NCI-H1092 treated with DMSO at 0.1 percent for 48 hours (cell line): ENCODE data around the gene GALNT2.

Experiments used
- DNase-seq: peaks from one replicate; lab custom pipeline; 2025; lab: John Stamatoyannopoulos, UW

The GALNT2 gene

DNA sequence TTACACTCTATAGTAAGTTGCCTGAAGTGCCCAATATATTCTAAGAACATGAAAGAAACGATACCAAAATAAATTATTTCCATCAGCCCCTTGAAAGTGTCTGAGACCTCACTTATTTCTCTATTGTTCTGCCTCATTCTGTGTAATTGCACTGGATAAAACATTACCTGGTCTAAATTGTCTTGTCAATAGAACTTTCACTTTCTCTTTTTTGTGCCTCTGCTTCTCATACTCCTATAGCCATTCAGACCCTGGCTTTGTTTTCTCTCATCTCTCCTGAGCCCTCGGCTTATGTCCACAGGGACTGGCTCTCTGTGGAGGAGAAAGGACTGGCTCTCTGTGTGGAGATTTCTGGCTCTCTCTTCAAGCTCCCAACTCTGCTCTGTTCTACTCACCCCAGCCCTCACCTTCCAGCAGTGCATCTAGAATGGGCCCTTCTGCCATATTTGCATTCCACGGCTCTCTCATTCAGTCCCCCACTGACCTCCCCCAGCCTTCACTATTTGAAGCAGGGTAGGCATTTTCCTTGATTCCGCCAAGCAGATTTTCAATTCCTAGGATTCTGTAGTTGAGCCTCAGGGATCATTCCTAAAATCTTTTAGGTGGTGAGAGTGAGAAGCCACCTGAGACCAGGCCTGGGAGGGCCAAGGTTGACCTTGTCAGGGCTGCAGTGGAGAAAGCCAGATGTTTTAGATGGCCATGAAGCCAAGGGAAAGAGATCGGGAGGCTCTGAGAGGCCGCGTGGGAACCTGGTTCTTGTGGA, 15.9 kb upstream of the GALNT2 start:
- DNase-seq: no peak

DNA sequence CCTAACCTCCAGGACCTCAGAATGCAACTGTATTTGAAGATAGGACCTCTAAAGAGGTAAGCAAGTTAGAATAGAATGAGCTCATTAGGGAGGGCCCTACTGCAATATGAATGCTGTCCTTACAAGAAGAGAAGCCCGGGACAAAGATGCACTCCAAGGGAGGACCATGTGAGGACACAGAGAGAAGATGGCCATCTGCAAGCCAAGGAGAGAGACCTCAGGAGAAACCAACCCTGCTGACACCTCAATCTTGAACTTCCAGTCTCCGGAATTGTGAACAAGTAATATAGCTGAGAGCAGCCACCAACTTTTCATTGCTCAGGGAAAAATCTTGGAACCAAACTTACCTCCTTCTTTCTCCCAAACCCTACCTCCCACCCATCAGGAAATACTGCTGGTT, 15.0 kb upstream of the GALNT2 start:
- no peak for DNase-seq

DNA sequence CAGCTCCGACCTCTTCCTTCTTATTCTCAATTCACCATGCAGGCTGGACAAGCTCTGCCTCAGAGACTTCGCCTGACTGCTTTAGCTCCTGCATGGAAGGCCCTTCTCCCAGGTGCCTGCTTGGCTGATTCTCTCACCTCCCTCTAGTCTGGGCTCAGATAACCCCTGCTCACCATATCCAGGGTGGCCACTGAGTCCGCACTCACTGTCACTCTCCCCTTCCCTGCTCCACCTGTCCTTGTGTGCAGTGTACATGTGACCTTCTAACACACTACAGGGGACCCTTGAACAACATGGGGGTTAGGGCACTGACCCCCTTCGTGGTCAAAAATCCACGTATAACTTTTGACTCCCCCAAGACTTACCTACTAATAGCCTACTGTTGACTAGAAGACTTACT, 14.4 kb upstream of the GALNT2 start:
- no peak for DNase-seq

GRCh38 chr1:230054092-230054749, 12.8 kb upstream of the GALNT2 start:
- DNase-seq: no peak

GRCh38 chr1:230056098-230056497, 10.9 kb upstream of the GALNT2 start:
- no peak for DNase-seq

GRCh38 chr1:230057100-230057499, 9.9 kb upstream of the GALNT2 start:
- no peak for DNase-seq

GRCh38 chr1:230057681-230058565, 9.1 kb upstream of the GALNT2 start:
- DNase-seq: no peak

DNA sequence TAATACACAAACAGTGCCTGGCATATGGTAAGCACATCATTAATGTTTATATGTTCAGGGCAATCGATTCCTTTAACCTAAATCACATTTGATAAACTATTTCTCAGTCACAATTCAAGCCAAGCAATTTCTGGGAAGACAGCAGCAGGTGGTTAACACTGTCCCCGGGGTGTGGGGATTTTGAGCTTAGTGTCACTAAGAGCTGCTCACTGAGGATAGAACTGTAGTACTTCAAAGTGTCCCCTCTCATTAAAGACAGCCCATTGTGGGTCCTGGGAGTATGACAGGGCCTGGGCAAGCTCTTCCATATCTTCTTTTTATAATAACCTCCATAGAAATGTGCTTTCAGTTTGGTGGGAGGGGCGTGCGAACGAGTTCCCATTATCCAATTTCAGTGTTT, 8.4 kb upstream of the GALNT2 start:
- no peak for DNase-seq

- no peak for DNase-seq
These were observed 5.2 kb upstream of the GALNT2 start for GRCh38 chr1:230061801-230062200.

- DNase-seq: no peak
These were observed 4.5 kb upstream of the GALNT2 start for GRCh38 chr1:230062521-230062920.

- DNase-seq: no peak
These were observed 2.8 kb upstream of the GALNT2 start for GRCh38 chr1:230064283-230064682.

DNA sequence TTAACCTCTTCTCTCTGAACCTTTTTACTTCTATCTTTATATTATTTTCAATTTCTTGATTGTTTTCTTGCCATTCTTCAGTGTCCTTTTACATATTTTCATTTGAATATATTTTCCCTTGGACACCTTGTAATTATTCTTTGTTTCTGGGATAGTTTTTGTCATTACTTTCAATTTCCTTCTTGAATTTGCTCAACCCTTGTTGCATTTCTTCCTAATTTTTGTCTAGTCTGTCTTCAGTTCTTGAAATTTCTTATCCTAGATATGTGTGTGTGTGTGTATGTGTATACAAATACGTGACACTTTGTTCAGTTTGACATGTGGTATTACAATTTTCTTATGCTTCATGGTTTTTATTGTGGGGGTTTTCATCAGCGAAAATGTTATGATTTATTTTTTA, 1.9 kb upstream of the GALNT2 start:
- DNase-seq: no peak

DNA sequence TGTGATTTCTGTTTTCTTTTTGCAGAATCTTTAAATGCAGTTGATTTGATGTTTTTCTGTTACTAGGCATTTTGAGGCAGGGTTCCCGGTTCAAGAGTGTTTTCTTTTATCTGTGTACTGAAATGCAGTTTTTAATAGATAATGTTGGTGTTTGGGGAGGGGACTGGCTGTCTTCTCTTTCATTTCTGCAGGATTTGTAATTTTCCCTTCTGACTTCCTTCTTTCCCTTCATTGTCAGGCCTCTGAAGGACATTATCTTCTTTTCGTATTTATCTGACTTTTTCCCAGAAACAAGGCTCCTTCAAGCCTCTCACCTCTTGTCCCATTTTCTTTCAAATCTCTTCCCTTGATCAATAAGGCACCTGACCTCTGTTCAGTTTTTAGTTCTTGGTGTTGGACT, 1.5 kb upstream of the GALNT2 start:
- no peak for DNase-seq

GRCh38 chr1:230066031-230066430, 1.0 kb upstream of the GALNT2 start:
- DNase-seq: no peak

GRCh38 chr1:230067419-230067870, 407 bp downstream of the GALNT2 start:
- DNase-seq: peak; percentile 52

GRCh38 chr1:230067871-230068620, 1.0 kb downstream of the GALNT2 start:
- DNase-seq: peak; percentile 52

- DNase-seq: no peak
These were observed 1.5 kb downstream of the GALNT2 start for GRCh38 chr1:230068621-230068873.

- DNase-seq: peak; percentile 35
These were observed 2.1 kb downstream of the GALNT2 start for GRCh38 chr1:230068952-230069684.

- DNase-seq: no peak
These were observed 2.8 kb downstream of the GALNT2 start for GRCh38 chr1:230069796-230070195.

DNA sequence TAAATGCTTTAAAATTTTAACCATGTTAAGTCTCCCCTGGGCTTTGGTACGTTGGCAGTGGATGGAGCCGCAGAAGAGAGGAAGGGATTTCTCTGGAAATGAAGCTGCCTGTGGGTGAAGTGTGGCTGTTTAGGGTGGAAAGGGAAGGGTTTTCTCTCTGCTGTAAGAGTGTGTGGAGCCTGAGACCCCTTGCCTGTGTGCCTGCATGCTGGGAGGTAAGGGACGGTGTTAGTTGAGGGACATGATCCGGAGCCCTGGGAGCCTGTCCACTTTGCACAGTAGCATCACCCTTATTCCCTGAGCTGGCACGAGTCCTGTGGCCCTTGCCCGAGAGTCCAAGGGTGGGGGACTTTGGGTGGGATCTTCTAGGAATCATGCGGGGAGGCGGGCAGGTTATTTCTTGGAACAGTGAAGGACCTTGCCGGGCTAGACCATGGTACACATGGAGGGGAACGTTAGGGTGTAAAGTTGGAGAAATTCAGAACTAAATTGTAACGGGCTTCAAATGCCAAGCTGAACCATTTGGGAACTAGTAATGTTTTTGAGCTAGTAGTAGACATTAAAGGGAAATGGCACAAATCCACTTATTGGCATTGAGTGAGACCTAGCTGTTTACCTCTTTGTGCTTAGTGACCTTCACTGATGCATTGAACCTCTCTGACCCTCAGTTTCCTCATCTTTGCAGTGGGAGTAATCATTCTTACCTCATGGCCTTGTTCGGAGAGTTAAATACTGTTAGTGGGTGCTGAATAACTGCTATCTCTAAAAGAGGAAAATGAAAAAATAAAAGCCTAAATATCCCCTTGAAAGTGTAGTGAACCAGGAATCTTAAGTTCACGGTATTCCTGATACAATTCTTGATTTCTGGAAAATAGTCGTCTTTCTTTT, 3.5 kb downstream of the GALNT2 start:
- DNase-seq: no peak

GRCh38 chr1:230071316-230071715, 4.3 kb downstream of the GALNT2 start:
- no peak for DNase-seq
